Measurements from ENCODE around the gene F2. TPM values are rescaled to one million over a fixed set of nuclear protein-coding genes. Genes with fewer than 3 reads are reported as not detected.
"Not testable (repeated sequence)": the region's sequence is repeated elsewhere in the genome, so short reads cannot be mapped to it uniquely, and the experiment has no call there.

The F2 gene
- total RNA-seq, 1 donor from 2014 or later = 0.29 TPM

DNA sequence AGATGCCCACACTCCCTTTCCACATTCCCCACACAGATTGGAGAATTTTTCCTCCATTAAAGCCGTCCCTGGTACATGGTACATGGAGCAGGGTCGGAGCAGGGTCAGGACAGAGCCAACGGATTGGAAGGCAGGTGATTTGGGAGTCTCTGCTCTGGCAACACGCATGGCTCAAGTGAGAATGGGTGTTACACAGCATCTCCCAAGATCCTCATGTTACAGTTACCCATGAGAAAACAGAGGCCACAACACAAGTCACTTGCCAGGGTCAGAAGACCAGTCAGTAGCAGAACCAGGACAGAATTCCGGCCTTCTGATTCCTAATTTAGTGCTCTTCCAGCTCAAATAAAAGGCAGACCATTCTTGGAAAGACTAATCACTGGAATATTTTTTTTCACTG is 7.7 kb upstream of the F2 start:
- H3K4me3 Mint-ChIP-seq (ENCODE audit: unreplicated experiment) = no peak overlapping the region
- no peaks in the 10 kb centered on the region for H3K4me1 Mint-ChIP-seq (ENCODE audit: low read depth, unreplicated experiment)
- TF ChIP-seq, protein P1, sequence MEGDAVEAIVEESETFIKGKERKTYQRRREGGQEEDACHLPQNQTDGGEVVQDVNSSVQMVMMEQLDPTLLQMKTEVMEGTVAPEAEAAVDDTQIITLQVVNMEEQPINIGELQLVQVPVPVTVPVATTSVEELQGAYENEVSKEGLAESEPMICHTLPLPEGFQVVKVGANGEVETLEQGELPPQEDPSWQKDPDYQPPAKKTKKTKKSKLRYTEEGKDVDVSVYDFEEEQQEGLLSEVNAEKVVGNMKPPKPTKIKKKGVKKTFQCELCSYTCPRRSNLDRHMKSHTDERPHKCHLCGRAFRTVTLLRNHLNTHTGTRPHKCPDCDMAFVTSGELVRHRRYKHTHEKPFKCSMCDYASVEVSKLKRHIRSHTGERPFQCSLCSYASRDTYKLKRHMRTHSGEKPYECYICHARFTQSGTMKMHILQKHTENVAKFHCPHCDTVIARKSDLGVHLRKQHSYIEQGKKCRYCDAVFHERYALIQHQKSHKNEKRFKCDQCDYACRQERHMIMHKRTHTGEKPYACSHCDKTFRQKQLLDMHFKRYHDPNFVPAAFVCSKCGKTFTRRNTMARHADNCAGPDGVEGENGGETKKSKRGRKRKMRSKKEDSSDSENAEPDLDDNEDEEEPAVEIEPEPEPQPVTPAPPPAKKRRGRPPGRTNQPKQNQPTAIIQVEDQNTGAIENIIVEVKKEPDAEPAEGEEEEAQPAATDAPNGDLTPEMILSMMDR (IDR thresholded peaks at IDR 0.05; ENCODE audit: partially characterized antibody, unreplicated experiment) = no peak
- peaks cover 3% of the 10 kb centered on the region for H3K9me3 Mint-ChIP-seq (ENCODE audit: unreplicated experiment)
- no peaks in the 10 kb centered on the region for H3K27me3 Mint-ChIP-seq (ENCODE audit: unreplicated experiment)
- DNase-seq = no peak
- no peaks in the 10 kb centered on the region for H3K36me3 Mint-ChIP-seq (ENCODE audit: unreplicated experiment)
- no peak overlapping the region for H3K27ac Mint-ChIP-seq (ENCODE audit: unreplicated experiment)

DNA sequence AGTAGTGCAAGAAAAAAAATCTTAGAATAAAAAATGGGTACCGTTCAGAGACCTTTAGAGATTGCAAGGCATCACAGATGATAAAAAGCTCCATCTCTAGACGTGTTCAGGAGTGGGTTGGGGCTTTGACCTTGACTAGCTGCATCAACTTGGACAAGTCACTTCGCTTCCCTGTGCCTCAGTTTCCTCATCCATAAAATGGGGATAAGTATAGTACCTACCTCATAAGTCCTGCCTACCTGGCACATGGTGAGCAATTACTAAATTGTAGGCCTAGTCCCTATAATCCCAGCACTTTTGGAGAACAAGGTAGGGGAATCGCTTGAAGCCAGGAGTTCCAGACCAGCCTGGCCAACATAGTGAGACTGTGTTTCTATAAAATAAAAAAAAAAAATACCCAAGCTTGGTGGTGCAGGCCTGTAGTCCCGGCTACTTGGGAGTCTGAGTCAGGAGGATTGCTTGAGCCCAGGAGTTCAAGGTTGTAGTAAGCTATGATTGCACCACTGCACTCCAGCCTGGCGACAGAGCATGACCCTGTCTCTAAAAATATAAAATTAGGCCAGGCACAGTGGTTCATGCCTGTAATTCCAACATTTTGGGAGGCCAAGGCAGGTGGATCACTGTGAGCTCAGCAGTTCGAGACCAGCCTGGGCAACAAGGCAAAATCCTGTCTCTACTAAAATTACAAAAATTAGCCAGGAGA is 6.0 kb upstream of the F2 start:
- Mint-ChIP-seq H3K4me3 (ENCODE audit: unreplicated experiment) (no peak overlapping the region), H3K36me3 (ENCODE audit: unreplicated experiment) (no peaks in the 10 kb centered on the region), H3K4me1 (ENCODE audit: low read depth, unreplicated experiment) (no peaks in the 10 kb centered on the region)

DNA sequence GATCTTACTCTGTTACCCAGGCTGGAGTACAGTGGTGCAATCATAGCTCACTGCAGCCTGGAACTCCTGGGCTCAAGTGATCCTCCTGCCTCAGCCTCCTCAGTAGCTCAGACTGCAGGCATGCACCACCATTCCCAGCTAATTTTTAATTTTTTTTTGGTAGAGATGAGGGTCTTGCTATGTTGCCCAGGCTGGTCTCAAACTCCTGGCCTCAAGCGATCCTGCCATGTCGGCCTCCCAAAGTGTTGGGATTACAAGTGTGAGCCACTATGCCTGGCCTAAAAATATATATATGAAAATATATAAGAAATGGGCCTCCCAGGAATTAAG is 1.2 kb upstream of the F2 start:
- DNase-seq; H3K36me3 Mint-ChIP-seq (ENCODE audit: unreplicated experiment); H3K27me3 Mint-ChIP-seq (ENCODE audit: unreplicated experiment); H3K4me1 Mint-ChIP-seq (ENCODE audit: low read depth, unreplicated experiment); H3K27ac Mint-ChIP-seq (ENCODE audit: unreplicated experiment); H3K4me3 Mint-ChIP-seq (ENCODE audit: unreplicated experiment); H3K9me3 Mint-ChIP-seq (ENCODE audit: unreplicated experiment): not testable (repeated sequence)

More for the DNA sequence above, 6.0 kb upstream of the F2 start:
- Mint-ChIP-seq H3K27ac (ENCODE audit: unreplicated experiment) (no peak overlapping the region), H3K9me3 (ENCODE audit: unreplicated experiment) (no peaks in the 10 kb centered on the region), H3K27me3 (ENCODE audit: unreplicated experiment) (no peaks in the 10 kb centered on the region)
- no peak for DNase-seq
- TF ChIP-seq, protein P1 (IDR thresholded peaks at IDR 0.05; ENCODE audit: partially characterized antibody, unreplicated experiment) = no peak

DNA sequence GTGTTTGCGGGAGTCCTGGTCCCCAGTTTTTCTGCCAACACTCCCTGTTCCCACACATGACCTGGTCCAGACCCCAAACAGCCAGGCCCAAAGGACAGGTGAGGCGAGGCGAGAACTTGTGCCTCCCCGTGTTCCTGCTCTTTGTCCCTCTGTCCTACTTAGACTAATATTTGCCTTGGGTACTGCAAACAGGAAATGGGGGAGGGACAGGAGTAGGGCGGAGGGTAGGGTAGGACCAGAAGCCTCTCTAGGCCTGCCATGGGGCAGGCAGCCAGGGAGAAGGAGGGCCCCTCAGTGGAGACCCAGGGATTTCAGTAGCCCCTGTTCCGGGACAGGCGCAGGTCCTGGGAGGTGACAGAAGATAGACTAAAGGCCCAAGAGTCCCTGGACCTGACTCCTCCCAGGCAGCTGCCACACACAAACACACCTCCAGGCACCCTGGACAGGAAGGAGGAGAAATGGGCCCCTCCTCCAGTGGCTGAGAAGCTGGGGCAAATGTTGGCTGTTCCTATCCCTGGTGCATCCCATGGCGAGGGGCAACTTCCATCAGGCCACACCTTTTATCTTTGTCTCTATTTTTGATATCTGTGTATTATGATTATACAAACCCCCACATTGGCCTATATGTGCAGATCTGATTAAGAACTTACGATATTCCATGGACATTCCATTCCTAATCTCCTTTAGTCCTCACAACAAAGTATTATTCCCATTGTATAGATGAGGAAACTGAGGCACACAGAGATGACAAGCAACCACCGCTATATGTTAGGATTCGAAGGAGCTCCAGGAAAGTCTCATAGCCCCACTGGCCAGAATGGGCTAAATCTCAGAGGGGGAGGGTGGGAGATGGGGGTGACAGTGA is 626 bp upstream of the F2 start:
- H3K9me3 Mint-ChIP-seq (ENCODE audit: unreplicated experiment) = no peaks in the 10 kb centered on the region
- H3K4me1 Mint-ChIP-seq (ENCODE audit: low read depth, unreplicated experiment) = no peaks in the 10 kb centered on the region
- peaks cover 10% of the 10 kb centered on the region for H3K27me3 Mint-ChIP-seq (ENCODE audit: unreplicated experiment)
- H3K27ac Mint-ChIP-seq (ENCODE audit: unreplicated experiment) = no peak overlapping the region
- no peak for DNase-seq
- H3K36me3 Mint-ChIP-seq (ENCODE audit: unreplicated experiment) = no peaks in the 10 kb centered on the region
- TF ChIP-seq, protein P1 (IDR thresholded peaks at IDR 0.05; ENCODE audit: partially characterized antibody, unreplicated experiment) = no peak
- no peak overlapping the region for H3K4me3 Mint-ChIP-seq (ENCODE audit: unreplicated experiment)

DNA sequence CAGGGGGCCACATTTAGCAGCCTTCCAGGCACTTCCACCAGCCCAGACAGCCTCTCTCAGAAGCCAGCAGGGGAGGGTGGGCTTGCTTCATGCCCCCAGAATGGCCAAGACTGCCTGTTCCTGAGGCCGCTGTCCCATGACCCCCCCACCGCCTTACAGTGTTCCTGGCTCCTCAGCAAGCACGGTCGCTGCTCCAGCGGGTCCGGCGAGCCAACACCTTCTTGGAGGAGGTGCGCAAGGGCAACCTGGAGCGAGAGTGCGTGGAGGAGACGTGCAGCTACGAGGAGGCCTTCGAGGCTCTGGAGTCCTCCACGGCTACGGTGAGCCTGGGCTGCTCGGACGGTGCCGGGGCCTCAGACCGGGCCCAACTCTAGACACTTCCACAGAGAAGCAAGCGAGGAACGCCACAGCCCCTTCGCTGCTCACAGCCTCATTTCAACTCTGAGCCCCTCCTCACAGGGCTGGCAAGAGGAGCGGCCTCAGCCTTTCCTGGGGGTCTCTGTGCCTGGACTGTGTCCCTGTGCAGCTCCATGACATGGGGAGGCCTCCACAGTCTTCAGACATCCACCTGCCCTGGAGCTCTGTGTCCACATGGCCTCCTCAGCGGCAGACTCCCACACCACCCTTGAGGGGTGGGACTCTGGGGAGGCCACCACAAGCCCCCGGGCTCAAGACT is 668 bp downstream of the F2 start:
- H3K27me3 Mint-ChIP-seq (ENCODE audit: unreplicated experiment) = peaks cover 10% of the 10 kb centered on the region
- no peak overlapping the region for H3K4me3 Mint-ChIP-seq (ENCODE audit: unreplicated experiment)
- TF ChIP-seq, protein P1 (IDR thresholded peaks at IDR 0.05; ENCODE audit: partially characterized antibody, unreplicated experiment) = no peak
- peaks cover 8% of the 10 kb centered on the region for H3K4me1 Mint-ChIP-seq (ENCODE audit: low read depth, unreplicated experiment)
- no peak overlapping the region for H3K27ac Mint-ChIP-seq (ENCODE audit: unreplicated experiment)
- no peak for DNase-seq
- H3K36me3 Mint-ChIP-seq (ENCODE audit: unreplicated experiment) = no peaks in the 10 kb centered on the region
- no peaks in the 10 kb centered on the region for H3K9me3 Mint-ChIP-seq (ENCODE audit: unreplicated experiment)
